Transverse colon (tissue), 4 donors: Measurements from ENCODE around the gene FSTL3. TPM values are rescaled to one million over a fixed set of nuclear protein-coding genes. Genes with fewer than 3 reads are reported as not detected.
"Not testable (repeated sequence)": the region's sequence is repeated elsewhere in the genome, so short reads cannot be mapped to it uniquely, and the experiment has no call there.

Experiments used
- DNase-seq: peaks from one replicate; pipeline ENCODE4 v3.0.0-alpha.2; 2019
- H3K27ac ChIP-seq, 4 donors: fragments of 200-600 bp; sonication (generic); 2 replicates each; pipeline ENCODE4 v1.5.1; 2016 to 2018; ENCODE audit warnings: inconsistent platforms in 4 of 4
- H3K27me3 ChIP-seq: fragments of 200-600 bp; sonication (generic); 2 replicates; pipeline ENCODE4 v1.5.1; 2017; ENCODE audit warnings: inconsistent platforms
- H3K36me3 ChIP-seq, 4 donors: fragments of 200-600 bp; sonication (generic); 2 replicates each; pipeline ENCODE4 v1.5.1; 2017 to 2019; ENCODE audit warnings: inconsistent platforms in 4 of 4
- H3K4me1 ChIP-seq, 4 donors: fragments of 200-600 bp; sonication (generic); 2 replicates each; pipeline ENCODE4 v1.5.1; 2017 to 2020; ENCODE audit warnings: inconsistent platforms in 4 of 4
- H3K4me3 ChIP-seq, 4 donors: fragments of 200-600 bp; sonication (generic); 1 replicate in 1 of 4; 2 replicates in 3 of 4; pipeline versions ENCODE4 v1.5.1 to v1.6.1; 2017 to 2019; ENCODE audit warnings: inconsistent platforms in 4 of 4
- H3K9me3 ChIP-seq, 2 donors: fragments of 200-600 bp; sonication (generic); 2 replicates each; pipeline ENCODE4 v1.5.1; 2017 to 2019; ENCODE audit warnings: inconsistent platforms in 2 of 2
- CTCF ChIP-seq, 5 experiments: fragments of 200-600 bp in 3 of 5; fragments of 450-650 bp in 2 of 5; sonication (generic) in 3 of 5; IDR thresholded peaks; 1 replicate in 2 of 5; 2 replicates in 3 of 5; pipeline ENCODE4 v1.5.1; 2016 to 2017; ENCODE audit warnings: antibody characterized with exemption in 5 of 5, inconsistent platforms in 3 of 5, mild to moderate bottlenecking in 2 of 5, moderate library complexity in 1 of 5
- EP300 ChIP-seq: sonication (generic); formaldehyde crosslinking; IDR thresholded peaks from one replicate; pipeline ENCODE4 v1.6.1; 2017; ENCODE audit warnings: antibody characterized with exemption, low read depth
- POLR2A ChIP-seq: fragments of 450-650 bp; IDR thresholded peaks from one replicate; pipeline ENCODE4 v1.6.1; 2016; ENCODE audit warnings: antibody characterized with exemption, mild to moderate bottlenecking, moderate library complexity
- POLR2AphosphoS5 ChIP-seq, 3 donors: sonication (generic); formaldehyde crosslinking; IDR thresholded peaks; one replicate each; pipeline ENCODE4 v1.6.1; 2016; ENCODE audit warnings: antibody characterized with exemption in 3 of 3
- WGBS, 2 donors: methylation state at CpG; one replicate each; pipeline ENCODE4 v1.1.5; 2018; ENCODE audit warnings: low coverage in 1 of 2; 5-methylcytosine and 5-hydroxymethylcytosine counted together
- in situ Hi-C, 4 donors: fragments of 200-750 bp; cut with MboI; loops; one replicate each; pipeline versions ENCODE4 v1.15.0 to v1.15.1; 2017; ENCODE audit warnings: low sequenced_read_pairs in 3 of 4, low pct_ligation_motif_present in 1 of 4, low pct_unique_long_range_greater_than_20kb in 1 of 4
- intact Hi-C: fragments of 100-400 bp; cut with DNase I; formaldehyde crosslinking; loops from one replicate; pipeline ENCODE4 v1.15.1; 2023; ENCODE audit warnings: low total_unique reads
- total RNA-seq, 4 donors: library from RNA; depleted of rRNA; stranded (reverse); fragments of >200 nt; gene quantifications; one replicate each; pipeline ENCODE4 v1.1.0, GENCODE V29; 2016

Gene FSTL3
- total RNA-seq, 4 donors from 2014 or later: 14.1 to 37.9 (median 31.2) TPM

- WGBS, 2 donors: 68 to 77% methylated on average over 14 to 18 of the region's 18 CpGs
- no peak for TF ChIP-seq POLR2AphosphoS5 (IDR thresholded peaks at IDR 0.05)
- no peak for TF ChIP-seq CTCF (IDR thresholded peaks at IDR 0.05)
- no peak for TF ChIP-seq POLR2A
- no peak for TF ChIP-seq EP300
- in situ Hi-C loops (no loop called here), intact Hi-C loops (no loop called here)
- Histone ChIP-seq H3K27ac (no peak overlapping the region), H3K4me1 (peaks cover 0 to 16% (median 10%) of the 10 kb centered on the region in 4 donors), H3K9me3 (no peaks in the 10 kb centered on the region), H3K36me3 (no peaks in the 10 kb centered on the region), H3K27me3 (peaks cover 38% of the 10 kb centered on the region), H3K4me3 (no peak overlapping the region)
- no peak for DNase-seq
Measured at GRCh38 chr19:723714-724113, 47.5 kb downstream of the FSTL3 start.

GRCh38 chr19:725461-726089, 49.4 kb downstream of the FSTL3 start:
- H3K4me3 ChIP-seq: no peak overlapping the region
- no peak for DNase-seq
- TF ChIP-seq EP300 (no peak), POLR2AphosphoS5 (IDR thresholded peaks at IDR 0.05) (no peak), POLR2A (no peak), CTCF (IDR thresholded peaks at IDR 0.05) (no peak)
- 68% methylated on average over 13 of the region's 13 CpGs; no CpG with 5 or more reads in 1 of the 2 donors for WGBS, 2 donors
- intact Hi-C loops: no loop called here
- no peaks in the 10 kb centered on the region for H3K36me3 ChIP-seq
- in situ Hi-C loops: no loop called here
- no peak overlapping the region for H3K27ac ChIP-seq
- H3K9me3 ChIP-seq: no peaks in the 10 kb centered on the region
- peaks cover 0 to 4% (median 0%) of the 10 kb centered on the region in 4 donors for H3K4me1 ChIP-seq
- peaks cover 19% of the 10 kb centered on the region for H3K27me3 ChIP-seq

GRCh38 chr19:726993-727956, 51.1 kb downstream of the FSTL3 start:
- H3K9me3 ChIP-seq: no peaks in the 10 kb centered on the region
- no peak for TF ChIP-seq POLR2AphosphoS5 (IDR thresholded peaks at IDR 0.05)
- TF ChIP-seq CTCF (IDR thresholded peaks at IDR 0.05): no peak
- TF ChIP-seq EP300: no peak
- no peak for TF ChIP-seq POLR2A
- peaks cover 0 to 4% (median 0%) of the 10 kb centered on the region in 4 donors for H3K4me1 ChIP-seq
- peaks cover 7% of the 10 kb centered on the region for H3K27me3 ChIP-seq
- DNase-seq: no peak
- in situ Hi-C loops (no loop called here), intact Hi-C loops (no loop called here)
- H3K27ac ChIP-seq: peak overlapping the region; percentile 24 to 48 (median 30)
- H3K36me3 ChIP-seq: no peaks in the 10 kb centered on the region
- H3K4me3 ChIP-seq: no peak overlapping the region
- 74 to 83% methylated on average over 2 to 43 of the region's 43 CpGs for WGBS, 2 donors

GRCh38 chr19:728011-728410, 51.8 kb downstream of the FSTL3 start:
- H3K36me3 ChIP-seq: no peaks in the 10 kb centered on the region
- peaks cover under 1% of the 10 kb centered on the region for H3K27me3 ChIP-seq
- H3K9me3 ChIP-seq: no peaks in the 10 kb centered on the region
- intact Hi-C loops (no loop called here), in situ Hi-C loops (no loop called here)
- no peak for DNase-seq
- H3K27ac ChIP-seq: peak overlapping the region; percentile 24 to 48 (median 30)
- H3K4me3 ChIP-seq: no peak overlapping the region
- WGBS, 2 donors: 49% methylated on average over 15 of the region's 26 CpGs; no CpG with 5 or more reads in 1 of the 2 donors
- TF ChIP-seq EP300 (no peak), CTCF (IDR thresholded peaks at IDR 0.05) (no peak), POLR2AphosphoS5 (IDR thresholded peaks at IDR 0.05) (peak in 2 of 3 donors; percentile 15 to 16), POLR2A (no peak)
- H3K4me1 ChIP-seq: no peaks in the 10 kb centered on the region

GRCh38 chr19:729564-729963, 53.4 kb downstream of the FSTL3 start:
- H3K36me3 ChIP-seq, intact Hi-C loops, H3K27me3 ChIP-seq, DNase-seq, H3K4me3 ChIP-seq, in situ Hi-C loops, H3K27ac ChIP-seq, H3K4me1 ChIP-seq, H3K9me3 ChIP-seq: not testable (repeated sequence)
- 73 to 77% methylated on average over 4 to 15 of the region's 15 CpGs for WGBS, 2 donors
